GM20431 (cell line): Measurements from ENCODE around the gene ZNF740.

Source experiments
- in situ Hi-C: fragments of 300-500 bp; cut with MseI, MboI; formaldehyde crosslinking; loops from one replicate; pipeline ENCODE4 v1.15.0; 2020; ENCODE audit warnings: low sequenced_read_pairs; ENCODE audit not compliant: unreplicated experiment

The ZNF740 gene

GRCh38 chr12:53241623-53242412, 61.3 kb downstream of the ZNF740 start:
- in situ Hi-C loops = no loop called here

- in situ Hi-C loops = no loop called here
Measured at GRCh38 chr12:53244337-53244736, 63.8 kb downstream of the ZNF740 start.
